ENCODE measurements around the gene PLCL1.

PLCL1 gene

GRCh38 chr2:197959383-197959782 lies 155.0 kb downstream of the PLCL1 start:
- DNase-seq, result no peak

DNA sequence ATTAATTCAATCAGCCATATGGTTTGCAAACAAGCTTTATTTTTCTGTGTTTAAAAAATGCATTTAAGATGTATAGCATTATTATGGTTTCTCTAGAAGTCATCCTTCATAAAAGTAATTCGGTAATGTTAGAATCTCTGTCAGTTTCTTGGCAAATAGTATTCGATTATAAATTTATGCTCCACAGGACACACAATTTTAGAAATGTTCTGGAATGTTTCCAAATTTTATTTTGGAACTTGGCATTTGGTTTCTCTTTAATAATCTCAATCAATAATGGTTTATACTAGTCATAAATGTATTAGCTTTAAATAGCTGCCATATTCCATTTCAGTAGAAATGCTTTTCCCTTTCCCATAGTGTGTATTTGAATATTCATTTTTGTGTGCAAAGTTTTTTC lies 156.4 kb downstream of the PLCL1 start:
- no peak for DNase-seq

DNA sequence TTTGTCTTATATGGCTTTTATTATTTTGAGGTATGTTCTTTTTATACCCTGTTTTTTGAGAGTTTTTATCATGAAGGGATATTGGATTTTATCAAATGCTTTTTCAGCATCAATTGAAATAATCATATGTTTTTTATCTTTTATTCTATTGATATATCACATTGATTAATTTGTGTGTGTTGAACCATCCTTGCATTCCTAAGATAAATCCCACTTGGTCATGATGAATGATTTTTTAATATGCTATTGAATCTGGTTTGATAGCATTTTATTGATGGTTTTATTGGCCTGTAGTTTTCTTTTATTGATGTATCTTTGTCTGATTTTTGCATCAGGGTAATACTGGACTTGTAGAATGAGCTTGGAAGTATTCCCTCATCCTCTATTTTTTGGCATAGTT lies 160.3 kb downstream of the PLCL1 start:
- DNase-seq, result no peak

- DNase-seq, result no peak
These were observed 161.4 kb downstream of the PLCL1 start for GRCh38 chr2:197965756-197966155.

DNA sequence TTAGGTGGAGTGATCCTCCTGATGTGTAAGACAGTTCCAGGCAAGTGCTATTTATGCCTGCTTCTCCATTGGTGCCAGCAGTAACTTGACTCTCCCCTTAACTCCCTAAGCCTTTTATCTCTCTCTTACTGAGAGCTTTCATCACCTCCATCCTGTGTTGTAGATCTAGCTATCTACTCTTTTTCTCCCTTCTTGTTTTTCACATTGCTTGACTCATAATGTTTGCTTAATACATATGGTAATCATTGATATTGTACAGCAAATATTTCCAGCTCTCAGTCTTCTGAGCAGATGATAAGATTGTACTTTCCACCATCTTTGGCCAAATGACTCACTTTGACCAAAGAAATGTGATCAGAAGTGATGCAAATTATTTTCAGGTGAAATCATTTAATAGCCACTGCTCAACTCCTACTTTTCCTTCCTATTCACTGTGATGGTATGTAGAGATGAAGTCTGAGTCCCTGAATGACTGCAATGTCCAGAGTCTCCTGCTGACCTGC lies 165.0 kb downstream of the PLCL1 start:
- DNase-seq, result no peak

GRCh38 chr2:197972061-197972460 lies 167.7 kb downstream of the PLCL1 start:
- DNase-seq, result no peak

GRCh38 chr2:197972587-197972986 lies 168.2 kb downstream of the PLCL1 start:
- DNase-seq, result no peak

GRCh38 chr2:197973772-197974171 lies 169.4 kb downstream of the PLCL1 start:
- DNase-seq, result no peak

DNA sequence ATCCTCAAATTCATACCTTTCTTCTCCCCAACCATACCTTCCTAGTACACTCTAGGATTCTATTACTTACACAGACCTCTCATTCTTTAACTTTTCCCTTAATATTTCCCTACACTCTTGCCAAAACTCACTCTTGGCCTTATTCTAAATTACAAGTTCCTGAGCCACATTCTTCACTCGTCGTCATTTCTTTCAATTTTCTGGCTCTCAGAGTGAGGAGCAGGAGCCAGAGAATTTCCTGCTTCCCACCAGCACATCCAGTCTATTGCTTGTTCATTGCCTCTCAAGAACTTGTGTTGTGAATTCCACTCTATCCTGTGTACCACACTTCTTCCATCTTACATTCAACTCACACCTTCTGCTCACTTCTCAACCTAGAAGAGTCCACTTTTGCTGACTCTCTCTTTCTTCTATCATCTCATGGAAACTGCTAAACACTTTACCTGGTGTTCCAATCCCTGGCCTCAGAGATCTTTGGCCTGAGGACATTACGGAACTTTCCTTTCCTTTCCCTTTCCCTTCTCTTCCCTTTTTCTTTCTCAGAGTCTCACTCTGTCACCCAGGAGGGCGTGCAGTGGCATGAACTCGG lies 171.6 kb downstream of the PLCL1 start:
- DNase-seq, result no peak

GRCh38 chr2:197978971-197979370 lies 174.6 kb downstream of the PLCL1 start:
- DNase-seq, result no peak

GRCh38 chr2:197982565-197982964 lies 178.2 kb downstream of the PLCL1 start:
- no peak for DNase-seq

- no peak for DNase-seq
These were observed 180.7 kb downstream of the PLCL1 start for GRCh38 chr2:197985029-197985638.

DNA sequence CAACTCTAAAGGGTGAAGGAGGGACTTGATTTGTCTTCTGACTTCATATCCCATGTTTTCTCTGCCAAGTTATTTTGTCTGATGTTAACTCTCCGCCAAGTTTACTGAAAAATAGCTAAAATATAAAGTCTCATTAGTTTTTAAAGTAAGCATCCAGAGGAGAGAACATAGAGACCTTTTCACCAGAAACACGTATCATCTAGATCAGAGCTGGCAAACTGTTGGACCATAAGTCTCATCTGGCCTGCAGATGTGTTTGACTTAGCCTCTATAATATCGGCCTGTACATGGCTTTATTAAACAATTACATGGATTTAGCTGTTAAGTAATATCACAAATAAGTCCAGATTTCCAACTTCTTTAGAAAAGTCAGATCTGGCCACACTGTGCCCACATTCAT lies 182.6 kb downstream of the PLCL1 start:
- no peak for DNase-seq

DNA sequence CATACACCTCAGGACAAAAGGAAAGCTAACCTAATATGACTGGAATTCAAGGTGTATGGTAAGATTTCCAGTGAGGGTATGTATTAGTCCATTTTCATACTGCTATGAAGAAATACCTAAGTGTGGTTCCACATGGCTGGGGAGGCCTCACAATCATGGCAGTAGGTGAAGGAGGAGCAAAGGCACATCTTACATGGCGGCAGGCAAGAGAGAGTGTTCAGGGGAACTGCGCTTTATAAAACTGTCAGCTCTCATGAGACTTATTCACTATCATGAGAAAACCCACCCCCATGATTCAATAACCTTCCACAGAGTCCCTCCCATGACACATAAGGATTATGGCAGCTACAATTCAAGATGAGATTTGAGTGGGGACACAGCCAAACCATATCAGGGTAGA lies 186.0 kb downstream of the PLCL1 start:
- DNase-seq, result no peak

DNA sequence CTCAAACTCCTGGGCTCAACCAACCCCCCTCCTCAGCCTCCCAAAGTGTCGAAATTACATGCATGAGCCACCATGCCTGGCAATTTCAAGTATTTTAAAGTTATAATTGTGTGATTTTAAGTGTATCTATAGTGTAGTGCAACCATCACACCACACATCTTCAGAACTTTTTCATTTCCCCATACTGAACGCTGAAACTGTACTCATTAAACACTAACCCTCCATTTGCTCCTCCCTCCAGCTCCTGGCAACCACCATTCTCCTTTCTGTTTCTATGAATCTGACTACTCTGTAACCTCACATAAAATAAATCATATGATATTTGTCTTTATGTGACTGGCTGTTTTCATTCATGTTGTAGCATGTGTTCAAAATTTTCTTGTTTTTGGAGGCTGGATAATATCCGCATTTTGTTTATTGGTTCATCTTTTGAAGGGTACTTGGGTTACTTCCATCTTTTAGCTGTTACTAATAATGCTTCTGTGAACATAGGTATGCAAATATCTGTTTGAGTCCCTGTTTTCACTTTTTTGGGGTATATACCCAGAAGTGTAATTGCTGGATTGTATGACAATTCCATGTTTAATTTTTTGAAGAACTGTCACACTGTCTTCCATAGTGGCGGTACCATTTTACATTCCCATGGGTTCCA lies 188.2 kb downstream of the PLCL1 start:
- DNase-seq, result no peak

DNA sequence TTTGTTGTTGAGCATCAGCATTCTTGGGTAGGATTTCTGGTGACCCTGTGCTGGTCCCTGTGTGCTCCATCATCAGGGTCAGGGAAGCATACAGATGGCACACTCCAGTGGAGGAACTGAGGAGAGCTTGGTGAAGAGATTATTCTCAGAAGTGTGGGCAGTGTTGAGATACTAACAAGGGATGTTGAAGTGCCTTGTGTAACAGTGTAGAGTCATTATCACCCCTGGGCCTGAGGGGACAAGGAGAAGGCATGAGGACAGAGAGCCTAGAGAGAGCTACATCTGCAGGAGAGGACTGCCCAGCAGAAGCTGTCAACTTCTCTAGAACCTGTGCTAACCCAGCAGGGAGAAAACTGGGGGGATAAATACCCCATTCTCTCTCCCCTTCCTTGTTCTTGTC lies 189.0 kb downstream of the PLCL1 start:
- no peak for DNase-seq

GRCh38 chr2:197993830-197994229 lies 189.4 kb downstream of the PLCL1 start:
- no peak for DNase-seq

GRCh38 chr2:197994751-197995150 lies 190.4 kb downstream of the PLCL1 start:
- no peak for DNase-seq

- DNase-seq, result peak in 2 of 6 experiments; percentile 13 to 16
These were observed 192.2 kb downstream of the PLCL1 start for GRCh38 chr2:197996583-197996982.

DNA sequence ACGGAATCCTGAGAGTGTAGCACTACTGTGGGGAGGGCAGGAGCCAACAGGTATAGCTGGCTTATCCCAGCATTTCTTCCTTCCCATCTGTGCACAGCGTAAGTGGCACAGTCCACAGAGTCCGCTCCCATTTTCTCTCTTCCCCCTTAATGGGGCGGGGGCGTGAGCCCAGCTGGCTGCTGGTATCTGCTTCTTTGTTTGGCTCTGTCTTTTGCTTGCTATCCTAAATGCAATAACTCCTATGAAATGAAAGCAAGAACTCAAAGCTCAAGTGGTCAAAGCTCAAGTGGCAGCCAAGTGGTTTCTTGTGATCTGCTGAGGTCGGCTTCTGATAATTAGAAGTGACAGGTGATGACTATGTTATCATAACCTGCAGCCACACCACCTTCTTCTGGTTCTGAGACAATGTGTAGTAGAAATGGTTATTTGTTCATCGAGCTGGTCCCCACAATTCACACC lies 192.7 kb downstream of the PLCL1 start:
- no peak for DNase-seq

DNA sequence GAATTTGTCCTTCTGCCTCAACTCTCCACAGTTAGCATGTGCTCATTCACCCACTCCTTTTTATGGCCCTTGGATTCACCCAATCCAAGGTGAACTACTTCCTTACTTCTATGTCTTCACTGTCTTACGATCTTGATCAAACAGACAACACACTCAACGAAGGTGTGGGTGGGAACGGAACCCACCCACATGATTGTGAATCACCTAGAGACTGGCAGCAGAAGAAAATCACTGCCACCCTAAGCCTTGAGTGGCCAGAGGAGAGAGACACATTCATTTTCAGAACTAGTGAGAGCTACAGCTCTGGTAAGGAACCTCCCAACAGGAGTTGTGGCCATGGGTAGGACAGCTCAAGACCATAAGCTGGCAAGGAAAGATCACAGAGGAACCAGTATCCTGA lies 194.3 kb downstream of the PLCL1 start:
- DNase-seq, result no peak

DNA sequence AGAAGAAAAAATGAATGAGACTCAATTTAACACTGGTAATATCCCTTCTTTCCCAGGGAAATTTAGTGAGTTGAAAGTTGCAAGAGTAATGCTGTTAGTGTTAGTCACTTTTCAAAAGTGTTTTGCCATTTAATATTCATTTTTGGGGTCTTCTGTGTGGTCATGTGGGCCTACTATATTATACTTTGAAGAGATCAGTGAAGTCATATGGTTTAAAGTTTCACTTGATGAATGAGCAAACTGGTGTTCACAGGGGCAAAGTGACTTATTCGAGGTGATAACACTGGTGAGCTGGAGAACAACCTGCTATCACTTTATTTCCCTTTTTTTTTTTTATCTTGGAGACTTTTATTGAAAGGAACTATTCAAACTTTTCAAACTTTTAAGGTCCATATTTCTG lies 196.0 kb downstream of the PLCL1 start:
- no peak for DNase-seq

DNA sequence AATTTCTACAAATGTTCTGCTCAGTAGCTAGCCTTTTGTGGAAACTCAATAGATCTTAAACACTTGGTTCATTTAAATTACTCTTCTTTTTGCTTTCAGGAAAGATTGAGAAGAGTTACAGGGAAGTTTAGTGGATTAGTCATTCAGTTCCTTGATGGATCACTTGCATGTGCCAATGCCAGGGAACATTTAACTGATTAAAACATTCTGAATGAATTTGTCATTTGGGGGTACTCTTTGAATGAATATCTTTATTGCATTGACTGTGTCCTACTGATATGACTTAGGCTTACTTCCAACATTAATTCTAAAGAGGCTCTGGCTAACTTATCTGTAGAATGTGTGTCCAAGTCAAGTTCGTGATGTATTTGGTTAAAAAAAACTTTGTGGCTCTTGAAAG lies 199.8 kb downstream of the PLCL1 start:
- DNase-seq, result no peak

Measured in stimulated activated naive CD4-positive, alpha-beta T cell (primary cell).